Lower leg skin (tissue), 3 donors: Measurements from ENCODE around the gene ATN1.

Experiments
- POLR2A ChIP-seq, 2 donors: fragments of 450-650 bp; IDR thresholded peaks; one replicate each; pipeline ENCODE4 v1.6.1; 2016 to 2017; ENCODE audit warnings: antibody characterized with exemption in 2 of 2, mild to moderate bottlenecking in 1 of 2, moderate library complexity in 1 of 2
- TF ChIP-seq, protein P1 (sequence below), 3 donors: fragments of 450-650 bp; IDR thresholded peaks; one replicate each; pipeline ENCODE4 v1.5.1; 2016; ENCODE audit warnings: antibody characterized with exemption in 3 of 3, mild to moderate bottlenecking in 3 of 3, moderate library complexity in 2 of 3

- TF ChIP-seq, protein P1, sequence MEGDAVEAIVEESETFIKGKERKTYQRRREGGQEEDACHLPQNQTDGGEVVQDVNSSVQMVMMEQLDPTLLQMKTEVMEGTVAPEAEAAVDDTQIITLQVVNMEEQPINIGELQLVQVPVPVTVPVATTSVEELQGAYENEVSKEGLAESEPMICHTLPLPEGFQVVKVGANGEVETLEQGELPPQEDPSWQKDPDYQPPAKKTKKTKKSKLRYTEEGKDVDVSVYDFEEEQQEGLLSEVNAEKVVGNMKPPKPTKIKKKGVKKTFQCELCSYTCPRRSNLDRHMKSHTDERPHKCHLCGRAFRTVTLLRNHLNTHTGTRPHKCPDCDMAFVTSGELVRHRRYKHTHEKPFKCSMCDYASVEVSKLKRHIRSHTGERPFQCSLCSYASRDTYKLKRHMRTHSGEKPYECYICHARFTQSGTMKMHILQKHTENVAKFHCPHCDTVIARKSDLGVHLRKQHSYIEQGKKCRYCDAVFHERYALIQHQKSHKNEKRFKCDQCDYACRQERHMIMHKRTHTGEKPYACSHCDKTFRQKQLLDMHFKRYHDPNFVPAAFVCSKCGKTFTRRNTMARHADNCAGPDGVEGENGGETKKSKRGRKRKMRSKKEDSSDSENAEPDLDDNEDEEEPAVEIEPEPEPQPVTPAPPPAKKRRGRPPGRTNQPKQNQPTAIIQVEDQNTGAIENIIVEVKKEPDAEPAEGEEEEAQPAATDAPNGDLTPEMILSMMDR (IDR thresholded peaks at IDR 0.05), result no peak
- no peak for TF ChIP-seq POLR2A (IDR thresholded peaks at IDR 0.05)
Observed at GRCh38 chr12:6942331-6942665, 14.5 kb downstream of the ATN1 start.
